ENCODE data around the gene NISCH.

NISCH gene

GRCh38 chr3:52528586-52529375 lies 73.4 kb downstream of the NISCH start:
- no peak for DNase-seq

- DNase-seq, result no peak
These were observed 74.3 kb downstream of the NISCH start for GRCh38 chr3:52529376-52530333.

DNA sequence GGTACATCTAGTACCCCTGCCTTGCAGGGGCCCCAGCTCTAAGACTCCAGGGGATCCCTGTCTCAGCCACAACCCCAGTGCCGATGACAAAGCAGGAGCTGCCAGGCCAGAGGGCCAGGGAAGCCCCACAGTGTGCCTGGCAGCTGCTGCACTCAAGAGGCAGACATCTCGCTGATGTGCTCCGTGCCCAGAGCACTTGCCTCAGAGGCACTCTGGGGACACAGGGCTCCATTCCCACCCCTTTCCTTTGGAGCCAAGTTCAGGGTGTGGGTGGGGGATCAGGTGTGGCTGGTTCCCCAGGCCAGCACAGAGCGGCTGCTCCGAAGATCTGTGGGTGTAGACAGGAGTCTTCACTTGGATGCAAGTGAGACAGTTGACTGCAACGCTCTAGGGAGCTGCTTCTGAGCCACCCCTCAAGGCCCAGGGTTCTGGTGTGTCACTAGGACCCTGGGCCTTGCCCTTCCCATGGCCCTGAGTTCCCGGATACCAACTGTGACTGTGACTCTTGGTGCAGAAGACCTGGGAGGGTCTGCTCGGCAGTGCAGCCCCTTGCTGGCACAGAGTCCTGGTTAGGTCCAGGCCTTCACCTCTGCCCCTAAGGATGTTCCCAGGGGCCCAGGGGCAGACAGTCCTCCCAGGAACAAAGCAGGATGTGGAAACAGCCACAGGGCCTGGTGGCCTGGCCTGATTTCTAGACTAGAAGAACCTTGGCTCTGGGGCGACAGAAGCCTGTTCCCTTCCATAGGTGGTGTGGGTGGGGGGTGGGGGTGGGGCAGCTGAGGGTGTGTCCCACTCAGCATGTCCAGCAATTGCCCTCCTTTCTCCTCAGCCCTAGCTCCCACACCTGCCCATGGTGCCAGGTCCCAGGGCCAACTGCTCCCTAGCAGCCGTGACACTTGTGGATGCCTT lies 75.8 kb downstream of the NISCH start:
- no peak for DNase-seq

GRCh38 chr3:52531860-52532516 lies 76.6 kb downstream of the NISCH start:
- no peak for DNase-seq

DNA sequence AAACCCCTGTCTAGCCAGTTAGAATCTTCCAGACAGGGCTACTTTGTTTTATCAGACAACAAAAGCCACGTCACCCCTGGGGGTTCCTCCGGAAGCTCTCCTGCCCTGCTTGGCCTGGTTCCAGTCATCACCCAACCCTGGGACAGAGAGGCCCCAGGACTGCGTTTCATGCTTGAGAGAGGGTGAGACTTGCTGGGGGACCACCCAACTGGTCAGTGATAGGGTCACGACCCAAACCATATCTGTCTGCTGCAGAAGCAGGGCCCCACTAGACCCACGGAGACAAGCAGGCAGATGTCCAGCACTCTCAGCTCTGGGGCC lies 77.1 kb downstream of the NISCH start:
- no peak for DNase-seq

DNA sequence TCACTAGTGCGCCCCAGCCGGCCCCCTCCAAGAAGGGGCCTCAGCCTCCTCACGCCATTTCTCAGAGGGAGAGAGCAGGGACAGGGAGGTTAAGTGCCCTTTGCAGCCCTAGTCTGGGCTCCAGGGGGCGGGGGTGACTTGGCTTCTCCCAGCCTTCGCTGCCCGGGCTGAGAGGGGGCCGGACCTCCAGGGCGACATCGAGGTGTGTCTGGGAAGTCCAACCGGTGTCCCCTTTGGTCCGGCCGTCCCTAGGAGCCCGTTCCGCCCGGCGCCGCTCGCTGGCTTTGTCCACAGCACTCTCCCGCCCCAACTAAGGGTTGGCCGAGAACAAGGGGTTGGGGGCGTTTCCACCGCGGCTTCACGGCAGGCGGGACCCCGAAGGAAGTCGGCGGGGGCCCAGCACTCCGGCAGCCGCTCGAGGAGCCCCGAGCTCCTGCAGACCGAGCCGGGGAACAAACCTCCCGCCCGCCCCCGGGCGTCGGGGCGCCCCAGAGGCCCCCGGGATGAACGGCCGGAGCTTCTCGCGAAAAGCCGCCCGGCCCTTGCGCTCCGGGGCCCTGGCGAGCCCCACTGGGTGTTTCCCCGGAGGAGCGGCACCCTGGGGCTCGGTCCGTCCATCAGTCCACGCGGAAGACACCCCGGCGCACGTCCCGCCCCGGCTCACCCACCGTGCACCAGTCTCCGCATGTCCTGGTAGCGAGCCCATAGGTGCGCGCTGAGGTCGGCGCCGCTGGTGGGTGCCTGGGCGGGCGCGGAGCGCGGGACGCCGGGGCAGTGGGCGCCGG lies 77.6 kb downstream of the NISCH start:
- DNase-seq, result no peak

- no peak for DNase-seq
These were observed 78.3 kb downstream of the NISCH start, which contains the start of gene NT5DC2 for GRCh38 chr3:52533623-52534280. TSS of gene NT5DC2 (minus strand) at chr3:52533857. CDS start at chr3:52533737, 120 bp downstream.

- DNase-seq, result no peak
These were observed 79.1 kb downstream of the NISCH start for GRCh38 chr3:52534281-52535183.

DNA sequence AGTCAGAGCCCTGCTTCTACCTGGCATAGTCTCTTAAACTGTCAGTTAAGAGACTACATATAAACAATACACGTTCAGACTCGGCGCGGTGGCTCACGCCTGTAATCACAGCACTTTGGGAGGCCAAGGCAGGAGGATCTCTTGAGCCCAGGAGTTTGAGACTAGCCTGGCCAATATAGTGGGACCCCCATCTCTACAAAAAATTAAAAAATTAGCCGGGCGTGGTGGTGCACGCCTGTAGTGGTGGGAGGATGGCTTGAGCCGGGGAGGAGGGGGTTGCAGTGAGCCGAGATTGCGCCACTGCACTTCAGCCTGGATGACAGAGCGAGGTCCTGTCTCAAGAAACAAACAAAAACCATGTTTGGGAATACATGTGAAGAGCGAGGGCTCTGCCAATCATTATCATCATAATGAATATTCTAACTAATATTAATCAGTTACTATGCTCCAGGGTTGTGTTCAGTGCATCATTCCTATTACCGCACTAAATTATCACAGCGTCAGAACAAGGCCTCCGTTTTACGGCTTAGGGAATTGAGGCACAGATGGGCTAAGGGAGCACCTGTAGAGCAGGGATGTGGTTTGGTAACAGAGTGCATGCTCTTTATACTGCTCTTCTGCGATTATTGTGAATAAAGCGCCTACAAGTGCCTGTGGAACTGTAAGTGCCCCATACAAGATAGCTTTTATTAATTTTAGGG lies 80.2 kb downstream of the NISCH start:
- no peak for DNase-seq

GRCh38 chr3:52536112-52536368 lies 80.6 kb downstream of the NISCH start:
- no peak for DNase-seq

- peak; percentile 89 for DNase-seq
These were observed 81.2 kb downstream of the NISCH start, which contains the start of gene UQCC5 for GRCh38 chr3:52536369-52537164. TSS of gene UQCC5 (plus strand) at chr3:52536605. CDS start at chr3:52536756, 151 bp downstream.

DNA sequence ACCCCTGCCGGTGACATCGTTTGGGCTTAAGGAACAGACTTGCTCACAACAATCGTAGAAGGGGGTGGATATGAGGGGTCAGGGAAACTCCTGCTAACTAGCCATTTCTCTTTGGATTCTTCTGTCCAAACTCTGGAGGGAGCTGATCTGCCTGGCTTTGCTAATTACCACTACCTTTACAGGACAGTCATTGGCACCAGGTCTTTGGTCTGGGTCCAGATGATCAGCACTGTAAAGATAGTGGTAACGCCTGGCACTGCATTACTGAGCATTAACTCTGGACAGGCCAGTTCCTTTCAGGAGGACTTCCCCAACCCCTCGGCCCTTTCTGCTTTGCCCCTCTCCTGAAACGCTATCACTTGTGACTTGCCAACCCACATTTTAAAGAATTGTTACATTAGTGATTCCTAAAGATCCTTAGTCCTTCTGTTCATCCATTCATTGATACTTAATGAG lies 81.8 kb downstream of the NISCH start:
- DNase-seq, result no peak

DNA sequence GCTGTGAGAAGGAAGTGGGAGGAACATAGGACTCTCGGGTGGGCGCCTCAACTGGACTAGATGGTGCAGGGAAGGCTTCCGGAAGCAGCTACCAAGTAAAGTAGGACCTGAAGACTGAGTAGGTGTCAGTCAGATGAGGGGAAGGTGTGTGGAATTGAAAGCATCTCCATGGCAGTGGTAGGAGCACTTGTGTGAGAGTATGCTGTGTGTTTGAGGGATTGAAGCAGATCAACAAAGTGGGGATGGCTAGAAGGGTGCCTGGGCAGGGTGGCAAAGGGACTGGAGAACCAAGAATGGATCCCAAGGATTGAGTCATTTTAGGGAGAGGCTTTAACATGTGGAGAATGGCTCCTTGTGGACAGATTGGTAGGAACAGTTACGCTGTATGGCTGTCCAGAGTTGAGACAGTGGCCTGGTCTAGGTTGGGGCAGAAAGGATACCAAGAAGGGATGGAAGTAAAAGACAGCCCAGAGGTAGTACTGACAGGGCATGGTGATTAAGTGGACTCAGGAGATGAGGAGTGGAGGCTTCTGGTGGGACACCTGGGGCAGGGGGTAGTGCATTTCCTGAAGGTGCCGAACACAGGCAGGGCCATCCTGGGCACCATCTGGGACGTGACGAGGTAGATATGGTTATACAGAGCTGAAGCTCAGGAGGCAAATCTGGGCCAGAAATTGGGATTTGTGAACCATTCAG lies 82.5 kb downstream of the NISCH start:
- no peak for DNase-seq

- DNase-seq, result no peak
These were observed 83.7 kb downstream of the NISCH start for GRCh38 chr3:52539010-52539653.

GRCh38 chr3:52541050-52541449 lies 85.6 kb downstream of the NISCH start:
- DNase-seq, result no peak
